ENCODE data around the gene C5orf15.

Gene C5orf15

GRCh38 chr5:133962801-133963476, 5.5 kb downstream of the C5orf15 start:
- Histone ChIP-seq H3K9ac (ENCODE audit: low read length) (no peak overlapping the region), H3K79me2 (ENCODE audit: insufficient read depth, low read length) (peaks cover 4% of the 10 kb centered on the region; the same call in 1 of the 2 replicates), H2AFZ (ENCODE audit: low read length) (no peak overlapping the region), H4K20me1 (ENCODE audit: insufficient read depth, low read length) (no peaks in the 10 kb centered on the region), H3K9me3 (ENCODE audit: low read length) (no peaks in the 10 kb centered on the region), H3K27me3 (ENCODE audit: insufficient read depth, low read length) (no peaks in the 10 kb centered on the region), H3F3A (ENCODE audit: insufficient read depth, low read length) (no peaks in the 10 kb centered on the region), H3K4me3 (ENCODE audit: low read depth, low read length, poor library complexity, severe bottlenecking) (no peak overlapping the region), H3K4me2 (ENCODE audit: low read length) (no peak overlapping the region), H3K9me2 (ENCODE audit: low read depth, low read length) (no peaks in the 10 kb centered on the region), H3K36me3 (ENCODE audit: insufficient read depth, low read length) (peaks cover 6% of the 10 kb centered on the region; the same call in 1 of the 2 replicates), H3K27ac (ENCODE audit: low read depth, low read length, poor library complexity, severe bottlenecking) (no peak overlapping the region), H3K4me1 (ENCODE audit: insufficient read depth, low read length, severe bottlenecking) (peaks cover 27% of the 10 kb centered on the region)
- TF ChIP-seq EZH2 (IDR thresholded peaks at IDR 0.05; ENCODE audit: borderline replicate concordance, low read length) (no peak), CTCF (IDR thresholded peaks at IDR 0.05; ENCODE audit: low read length) (no peak)

- Histone ChIP-seq H3K4me2 (ENCODE audit: low read length) (no peak overlapping the region), H3F3A (ENCODE audit: insufficient read depth, low read length) (no peaks in the 10 kb centered on the region), H3K4me1 (ENCODE audit: insufficient read depth, low read length, severe bottlenecking) (peaks cover 27% of the 10 kb centered on the region), H3K9me2 (ENCODE audit: low read depth, low read length) (no peaks in the 10 kb centered on the region), H4K20me1 (ENCODE audit: insufficient read depth, low read length) (no peaks in the 10 kb centered on the region), H3K36me3 (ENCODE audit: insufficient read depth, low read length) (peaks cover 13% of the 10 kb centered on the region; the same call in 1 of the 2 replicates), H2AFZ (ENCODE audit: low read length) (no peak overlapping the region), H3K9ac (ENCODE audit: low read length) (no peak overlapping the region), H3K9me3 (ENCODE audit: low read length) (no peaks in the 10 kb centered on the region), H3K79me2 (ENCODE audit: insufficient read depth, low read length) (no peaks in the 10 kb centered on the region), H3K27ac (ENCODE audit: low read depth, low read length, poor library complexity, severe bottlenecking) (no peak overlapping the region), H3K27me3 (ENCODE audit: insufficient read depth, low read length) (no peaks in the 10 kb centered on the region), H3K4me3 (ENCODE audit: low read depth, low read length, poor library complexity, severe bottlenecking) (no peak overlapping the region)
- TF ChIP-seq CTCF (IDR thresholded peaks at IDR 0.05; ENCODE audit: low read length), result no peak
- TF ChIP-seq EZH2 (IDR thresholded peaks at IDR 0.05; ENCODE audit: borderline replicate concordance, low read length), result no peak
Observed at GRCh38 chr5:133962131-133962530, 6.3 kb downstream of the C5orf15 start.

GRCh38 chr5:133959643-133960042, 8.8 kb downstream of the C5orf15 start:
- TF ChIP-seq CTCF (IDR thresholded peaks at IDR 0.05; ENCODE audit: low read length), result no peak
- no peak for TF ChIP-seq EZH2 (IDR thresholded peaks at IDR 0.05; ENCODE audit: borderline replicate concordance, low read length)
- Histone ChIP-seq H3K4me3 (ENCODE audit: low read depth, low read length, poor library complexity, severe bottlenecking) (no peak overlapping the region), H3K79me2 (ENCODE audit: insufficient read depth, low read length) (no peaks in the 10 kb centered on the region), H3K27me3 (ENCODE audit: insufficient read depth, low read length) (no peaks in the 10 kb centered on the region), H3K27ac (ENCODE audit: low read depth, low read length, poor library complexity, severe bottlenecking) (no peak overlapping the region), H3K9ac (ENCODE audit: low read length) (no peak overlapping the region), H3K36me3 (ENCODE audit: insufficient read depth, low read length) (peaks cover 18% of the 10 kb centered on the region; the same call in 1 of the 2 replicates), H2AFZ (ENCODE audit: low read length) (no peak overlapping the region), H3K4me2 (ENCODE audit: low read length) (peak overlapping the region; percentile 11; the same call in 1 of the 2 replicates), H3K9me2 (ENCODE audit: low read depth, low read length) (no peaks in the 10 kb centered on the region), H3K9me3 (ENCODE audit: low read length) (no peaks in the 10 kb centered on the region), H4K20me1 (ENCODE audit: insufficient read depth, low read length) (no peaks in the 10 kb centered on the region), H3F3A (ENCODE audit: insufficient read depth, low read length) (no peaks in the 10 kb centered on the region), H3K4me1 (ENCODE audit: insufficient read depth, low read length, severe bottlenecking) (peaks cover 26% of the 10 kb centered on the region)

All from OCI-LY1 (cell line).